T-helper 1 cell treated with Interleukin-12 subunit alpha and Interleukin-12 subunit beta and Interleukin-4 antibody, amounts not matched to agents 30 μg/mL and 1 μg/mL, for 36 hours (primary cell): ENCODE measurements around the gene ELP2.
A peak's percentile ranks its signal among the peaks of the same experiment; 100 is the strongest.
"Not testable (repeated sequence)": the region's sequence is repeated elsewhere in the genome, so short reads cannot be mapped to it uniquely, and the experiment has no call there.

ENCODE experiments used
- H3K27ac Mint-ChIP-seq: one replicate; pipeline ENCODE4 v1.8.0; 2021; ENCODE audit warnings: mild to moderate bottlenecking, mixed read lengths
- H3K27me3 Mint-ChIP-seq: one replicate; pipeline ENCODE4 v1.8.0; 2021; ENCODE audit warnings: low read depth, mixed read lengths
- H3K36me3 Mint-ChIP-seq: one replicate; pipeline ENCODE4 v1.8.0; 2021; ENCODE audit warnings: low read depth, mixed read lengths
- H3K4me1 Mint-ChIP-seq: one replicate; pipeline ENCODE4 v1.8.0; 2021; ENCODE audit warnings: low read depth, mixed read lengths
- H3K4me3 Mint-ChIP-seq: one replicate; pipeline ENCODE4 v1.8.0; 2021; ENCODE audit warnings: mild to moderate bottlenecking, moderate library complexity, mixed read lengths
- H3K9me3 Mint-ChIP-seq: one replicate; pipeline ENCODE4 v1.8.0; 2021; ENCODE audit warnings: mixed read lengths

Gene ELP2

GRCh38 chr18:36158266-36158867 lies 28.7 kb downstream of the ELP2 start:
- H3K27me3 Mint-ChIP-seq = no peaks in the 10 kb centered on the region
- peaks cover 9% of the 10 kb centered on the region for H3K4me1 Mint-ChIP-seq
- H3K27ac Mint-ChIP-seq = no peak overlapping the region
- peaks cover 52% of the 10 kb centered on the region for H3K36me3 Mint-ChIP-seq
- no peak overlapping the region for H3K4me3 Mint-ChIP-seq
- H3K9me3 Mint-ChIP-seq = no peaks in the 10 kb centered on the region

- Mint-ChIP-seq H3K9me3 (no peaks in the 10 kb centered on the region), H3K36me3 (peaks cover 59% of the 10 kb centered on the region), H3K4me1 (peaks cover 10% of the 10 kb centered on the region), H3K27me3 (no peaks in the 10 kb centered on the region), H3K4me3 (no peak overlapping the region), H3K27ac (peak overlapping the region; percentile 27)
Measured at GRCh38 chr18:36160959-36161371, 31.3 kb downstream of the ELP2 start.

GRCh38 chr18:36162981-36163380 lies 33.3 kb downstream of the ELP2 start:
- Mint-ChIP-seq H3K36me3 (peaks cover 53% of the 10 kb centered on the region), H3K9me3 (no peaks in the 10 kb centered on the region), H3K27me3 (no peaks in the 10 kb centered on the region), H3K4me1 (peaks cover 6% of the 10 kb centered on the region), H3K4me3 (no peak overlapping the region), H3K27ac (no peak overlapping the region)

GRCh38 chr18:36167692-36168218 lies 38.1 kb downstream of the ELP2 start:
- Mint-ChIP-seq H3K4me3 (no peak overlapping the region), H3K36me3 (peaks cover 47% of the 10 kb centered on the region), H3K27ac (no peak overlapping the region), H3K27me3 (no peaks in the 10 kb centered on the region), H3K4me1 (peaks cover 7% of the 10 kb centered on the region), H3K9me3 (no peaks in the 10 kb centered on the region)

- H3K4me3 Mint-ChIP-seq, H3K27me3 Mint-ChIP-seq, H3K9me3 Mint-ChIP-seq, H3K4me1 Mint-ChIP-seq: not testable (repeated sequence)
- Mint-ChIP-seq H3K36me3 (peaks cover 43% of the 10 kb centered on the region), H3K27ac (peak overlapping the region; percentile 24)
Measured at GRCh38 chr18:36168296-36168695, 38.6 kb downstream of the ELP2 start.

- no peaks in the 10 kb centered on the region for H3K9me3 Mint-ChIP-seq
- peaks cover 5% of the 10 kb centered on the region for H3K4me1 Mint-ChIP-seq
- H3K36me3 Mint-ChIP-seq = peaks cover 30% of the 10 kb centered on the region
- no peaks in the 10 kb centered on the region for H3K27me3 Mint-ChIP-seq
- H3K4me3 Mint-ChIP-seq = no peak overlapping the region
- no peak overlapping the region for H3K27ac Mint-ChIP-seq
Measured at GRCh38 chr18:36169938-36170337, 40.2 kb downstream of the ELP2 start.

GRCh38 chr18:36175481-36175880 lies 45.8 kb downstream of the ELP2 start:
- Mint-ChIP-seq H3K27ac (no peak overlapping the region), H3K27me3 (no peaks in the 10 kb centered on the region), H3K36me3 (peaks cover 30% of the 10 kb centered on the region), H3K4me1 (peaks cover 7% of the 10 kb centered on the region), H3K9me3 (no peaks in the 10 kb centered on the region), H3K4me3 (no peak overlapping the region)

- Mint-ChIP-seq H3K27me3 (no peaks in the 10 kb centered on the region), H3K4me3 (no peak overlapping the region), H3K4me1 (peaks cover 7% of the 10 kb centered on the region), H3K27ac (no peak overlapping the region), H3K36me3 (peaks cover 27% of the 10 kb centered on the region), H3K9me3 (no peaks in the 10 kb centered on the region)
Measured at GRCh38 chr18:36176177-36176584, 46.5 kb downstream of the ELP2 start.

GRCh38 chr18:36176711-36177110 lies 47.0 kb downstream of the ELP2 start:
- Mint-ChIP-seq H3K4me3 (no peak overlapping the region), H3K4me1 (peaks cover 7% of the 10 kb centered on the region), H3K36me3 (peaks cover 23% of the 10 kb centered on the region), H3K27ac (no peak overlapping the region), H3K27me3 (no peaks in the 10 kb centered on the region), H3K9me3 (no peaks in the 10 kb centered on the region)

GRCh38 chr18:36177913-36178312 lies 48.2 kb downstream of the ELP2 start:
- H3K9me3 Mint-ChIP-seq = no peaks in the 10 kb centered on the region
- peaks cover 19% of the 10 kb centered on the region for H3K36me3 Mint-ChIP-seq
- H3K4me1 Mint-ChIP-seq = peaks cover 5% of the 10 kb centered on the region
- no peaks in the 10 kb centered on the region for H3K27me3 Mint-ChIP-seq
- no peak overlapping the region for H3K4me3 Mint-ChIP-seq
- H3K27ac Mint-ChIP-seq = no peak overlapping the region

- Mint-ChIP-seq H3K36me3 (peaks cover 19% of the 10 kb centered on the region), H3K4me1 (peaks cover 5% of the 10 kb centered on the region), H3K4me3 (no peak overlapping the region), H3K27me3 (no peaks in the 10 kb centered on the region), H3K27ac (no peak overlapping the region), H3K9me3 (no peaks in the 10 kb centered on the region)
Measured at GRCh38 chr18:36179562-36180355, 50.1 kb downstream of the ELP2 start.

GRCh38 chr18:36181441-36181840 lies 51.7 kb downstream of the ELP2 start:
- no peak overlapping the region for H3K27ac Mint-ChIP-seq
- H3K27me3 Mint-ChIP-seq = peaks cover 4% of the 10 kb centered on the region
- H3K36me3 Mint-ChIP-seq = peaks cover 12% of the 10 kb centered on the region
- no peaks in the 10 kb centered on the region for H3K4me1 Mint-ChIP-seq
- H3K4me3 Mint-ChIP-seq = no peak overlapping the region
- H3K9me3 Mint-ChIP-seq = no peaks in the 10 kb centered on the region

GRCh38 chr18:36181898-36182506 lies 52.3 kb downstream of the ELP2 start:
- Mint-ChIP-seq H3K27ac (no peak overlapping the region), H3K4me3 (no peak overlapping the region), H3K27me3 (peaks cover 4% of the 10 kb centered on the region), H3K4me1 (peaks cover under 1% of the 10 kb centered on the region), H3K36me3 (peaks cover 9% of the 10 kb centered on the region), H3K9me3 (no peaks in the 10 kb centered on the region)

- Mint-ChIP-seq H3K9me3 (no peaks in the 10 kb centered on the region), H3K4me1 (peaks cover 3% of the 10 kb centered on the region), H3K27me3 (peaks cover 8% of the 10 kb centered on the region), H3K4me3 (no peak overlapping the region), H3K36me3 (peaks cover 4% of the 10 kb centered on the region), H3K27ac (no peak overlapping the region)
Measured at GRCh38 chr18:36183033-36183432, 53.3 kb downstream of the ELP2 start.

GRCh38 chr18:36183987-36184386 lies 54.3 kb downstream of the ELP2 start:
- Mint-ChIP-seq H3K4me1 (peaks cover 7% of the 10 kb centered on the region), H3K27me3 (peaks cover 17% of the 10 kb centered on the region), H3K4me3 (no peak overlapping the region), H3K9me3 (no peaks in the 10 kb centered on the region), H3K27ac (no peak overlapping the region), H3K36me3 (no peaks in the 10 kb centered on the region)
